Measurements from ENCODE around the gene CIDEB.

CIDEB gene

GRCh38 chr14:24255438-24255837 lies 52.3 kb downstream of the CIDEB start:
- DNase-seq (ENCODE audit: low read depth in 1 of 2, low spot score in 1 of 2): no peak

Data from activated T-helper 1 cell treated with anti-CD3 and anti-CD28 coated beads, Interleukin-2, amount 50 U/mL, for 16 hours (primary cell).